ENCODE results near the gene FBXL3. TPM values are rescaled to one million over a fixed set of nuclear protein-coding genes. Genes with fewer than 3 reads are reported as not detected.

The FBXL3 gene
- total RNA-seq, 1 experiment from 2014 or later: 9.9 TPM

- no peak overlapping the region for H3K4me3 Mint-ChIP-seq
- CTCF ChIA-PET: no interaction called here
- H3K9me3 Mint-ChIP-seq: peaks cover 10% of the 10 kb centered on the region
- H3K27me3 Mint-ChIP-seq (ENCODE audit: low read depth): no peaks in the 10 kb centered on the region
- H3K4me1 Mint-ChIP-seq: no peaks in the 10 kb centered on the region
- no peak for DNase-seq (ENCODE audit: low spot score)
- ATAC-seq: no peak
- TF ChIP-seq CREB1 (CRISPR knock-in tag; IDR thresholded peaks at IDR 0.05) (no peak), ATF2 (CRISPR knock-in tag; IDR thresholded peaks at IDR 0.05; ENCODE audit: borderline replicate concordance, low read depth) (no peak), TEAD1 (CRISPR knock-in tag; IDR thresholded peaks at IDR 0.05) (no peak), CTCF (IDR thresholded peaks at IDR 0.05) (no peak), GABPB1 (CRISPR knock-in tag; IDR thresholded peaks at IDR 0.05) (no peak)
- H3K36me3 Mint-ChIP-seq: no peaks in the 10 kb centered on the region
- POLR2A ChIA-PET: no interaction called here
- H3K27ac Mint-ChIP-seq: no peak overlapping the region
These were observed 9.3 kb upstream of the FBXL3 start for GRCh38 chr13:77036279-77036678.

GRCh38 chr13:77034881-77035280 lies 7.9 kb upstream of the FBXL3 start:
- Mint-ChIP-seq H3K36me3 (no peaks in the 10 kb centered on the region), H3K27me3 (ENCODE audit: low read depth) (no peaks in the 10 kb centered on the region), H3K4me3 (no peak overlapping the region), H3K4me1 (no peaks in the 10 kb centered on the region), H3K27ac (no peak overlapping the region), H3K9me3 (peaks cover 9% of the 10 kb centered on the region)
- ChIA-PET POLR2A (no interaction called here), CTCF (no interaction called here)
- ATAC-seq: no peak
- DNase-seq (ENCODE audit: low spot score): no peak
- TF ChIP-seq ZNF219 (CRISPR knock-in tag; IDR thresholded peaks at IDR 0.05; ENCODE audit: borderline replicate concordance) (no peak), ZBTB21 (CRISPR knock-in tag; IDR thresholded peaks at IDR 0.05; ENCODE audit: borderline replicate concordance) (no peak), ATF1 (CRISPR knock-in tag; IDR thresholded peaks at IDR 0.05) (no peak), NFYB (CRISPR knock-in tag; conservative IDR thresholded peaks at IDR 0.05; ENCODE audit: low read depth) (no peak), PRDM15 (CRISPR knock-in tag; IDR thresholded peaks at IDR 0.05) (no peak), ZNF425 (CRISPR knock-in tag; conservative IDR thresholded peaks at IDR 0.05) (no peak)

GRCh38 chr13:77033717-77034302 lies 6.9 kb upstream of the FBXL3 start:
- Mint-ChIP-seq H3K4me3 (no peak overlapping the region), H3K4me1 (peaks cover 1% of the 10 kb centered on the region; the same call in 1 of the 2 replicates), H3K36me3 (no peaks in the 10 kb centered on the region), H3K27ac (no peak overlapping the region), H3K27me3 (ENCODE audit: low read depth) (no peaks in the 10 kb centered on the region), H3K9me3 (0 out of 2 replicates have a peak, but pooled peaks cover 4% of the 10 kb centered on the region)
- no peak for TF ChIP-seq ZNF671 (CRISPR knock-in tag; IDR thresholded peaks at IDR 0.05)
- no peak for TF ChIP-seq AFF4 (CRISPR knock-in tag; IDR thresholded peaks at IDR 0.05; ENCODE audit: borderline replicate concordance)
- CTCF ChIA-PET: interaction anchor here (1.1 kb wide), 1 partner anchor 54 kb away, joined by 3 read pairs; no protein-coding TSS in a partner anchor
- ATAC-seq (no peak), DNase-seq (ENCODE audit: low spot score) (no peak)
- POLR2A ChIA-PET: no interaction called here
